GM19193 (cell line): ENCODE data around the gene MT1H.

Source experiments
- POLR2A ChIP-seq: IDR thresholded peaks from 4 replicates; pipeline ENCODE4 v1.6.1; 2011; ENCODE audit not compliant: insufficient read depth, insufficient read length; ENCODE audit errors: extremely low read depth

MT1H gene

DNA sequence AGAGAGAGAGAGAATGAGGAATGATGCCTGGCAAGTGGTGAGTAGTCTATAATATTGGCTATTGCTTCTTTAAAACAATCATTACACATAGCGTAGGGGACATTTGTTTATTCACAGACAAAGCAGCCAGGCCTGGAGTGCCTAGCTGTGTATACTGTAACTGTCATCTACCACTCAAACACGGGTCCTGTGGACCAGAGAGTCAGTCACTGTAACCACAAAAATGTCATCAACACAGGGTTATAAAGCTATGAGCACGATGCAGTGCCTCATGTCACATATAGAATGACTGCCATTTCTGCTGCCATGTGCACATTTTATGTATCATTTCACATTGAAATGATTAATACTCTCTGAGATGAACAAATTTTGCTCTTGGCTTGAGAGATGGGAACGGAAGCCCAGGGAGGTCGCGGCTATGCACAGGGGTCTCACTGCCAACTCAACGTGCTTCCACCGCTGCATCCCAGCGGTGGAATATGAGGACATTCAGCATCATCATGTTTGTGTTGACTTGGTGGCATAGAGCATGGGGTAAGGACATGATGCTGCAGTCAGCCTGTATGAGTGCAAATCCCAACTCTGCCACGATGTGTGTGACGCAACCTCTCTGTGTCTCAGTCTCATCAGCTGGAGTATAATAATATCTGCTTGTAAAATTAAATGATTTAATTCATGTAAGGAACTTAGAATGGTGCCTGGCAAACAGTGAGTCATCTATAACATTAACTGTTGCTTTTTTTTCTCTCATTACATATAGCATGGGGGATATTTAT, 3.3 kb downstream of the MT1H start:
- no peak for TF ChIP-seq POLR2A

DNA sequence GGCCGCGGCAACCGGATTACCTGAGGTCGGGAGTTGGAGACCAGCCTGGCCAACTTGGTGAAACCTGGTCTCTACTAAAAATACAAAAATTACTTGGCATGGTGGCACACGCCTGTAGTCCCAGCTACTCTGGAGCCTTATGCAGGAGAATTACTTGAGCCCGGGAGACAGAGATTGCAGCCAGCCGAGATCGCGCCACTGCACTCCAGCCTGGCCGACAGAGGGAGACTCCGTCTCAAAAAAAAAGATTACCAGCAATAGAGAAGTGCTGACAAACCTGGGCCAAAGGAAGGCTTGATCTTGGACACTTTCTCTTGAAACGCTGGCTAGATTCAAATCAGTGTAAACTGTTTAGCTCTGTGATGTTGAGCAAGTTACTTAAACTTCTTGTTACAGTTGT, 4.3 kb downstream of the MT1H start:
- TF ChIP-seq POLR2A: no peak

DNA sequence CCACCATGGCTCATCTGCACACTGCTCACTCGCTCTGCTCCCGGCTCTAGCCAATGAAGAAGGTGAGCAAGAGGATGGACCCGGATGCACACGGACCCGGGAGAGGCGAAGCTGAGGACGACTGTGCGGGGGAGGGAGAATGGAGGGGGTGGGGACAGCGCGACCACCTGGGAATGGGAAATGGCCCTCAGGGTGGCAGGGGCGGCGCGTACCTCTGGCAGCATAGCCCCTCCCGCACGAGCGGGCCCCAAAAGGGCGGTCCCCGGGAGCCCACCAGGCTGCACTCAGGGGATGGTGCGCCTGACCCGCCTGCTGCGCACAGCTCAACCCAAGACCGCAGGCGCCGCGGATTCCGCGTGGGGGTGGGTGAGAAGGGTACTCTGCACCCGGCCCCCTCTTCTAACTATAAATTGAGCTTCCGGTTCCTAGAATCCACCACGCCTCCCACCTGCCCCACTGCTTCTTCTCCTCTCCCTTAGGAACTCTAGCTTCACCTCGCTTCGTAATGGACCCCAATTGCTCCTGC, 6.1 kb downstream of the MT1H start:
- no peak for TF ChIP-seq POLR2A

DNA sequence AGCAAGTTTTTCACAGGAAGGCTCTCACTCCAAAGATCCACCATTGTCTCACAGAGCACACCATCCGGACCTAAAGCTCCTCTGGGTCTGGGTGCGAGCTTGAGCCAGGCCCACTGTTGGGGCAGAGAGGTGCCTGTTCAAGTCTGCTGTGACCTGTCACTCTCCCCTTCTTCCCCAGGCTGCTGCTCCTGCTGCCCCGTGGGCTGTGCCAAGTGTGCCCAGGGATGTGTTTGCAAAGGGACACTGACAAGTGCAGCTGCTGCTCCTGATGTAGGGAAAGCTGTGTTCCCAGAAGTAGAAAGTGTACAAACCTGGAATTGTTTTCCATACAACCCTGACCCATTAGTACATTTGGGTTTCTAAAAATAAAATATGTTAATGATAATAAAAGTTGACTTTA, 7.9 kb downstream of the MT1H start:
- no peak for TF ChIP-seq POLR2A

DNA sequence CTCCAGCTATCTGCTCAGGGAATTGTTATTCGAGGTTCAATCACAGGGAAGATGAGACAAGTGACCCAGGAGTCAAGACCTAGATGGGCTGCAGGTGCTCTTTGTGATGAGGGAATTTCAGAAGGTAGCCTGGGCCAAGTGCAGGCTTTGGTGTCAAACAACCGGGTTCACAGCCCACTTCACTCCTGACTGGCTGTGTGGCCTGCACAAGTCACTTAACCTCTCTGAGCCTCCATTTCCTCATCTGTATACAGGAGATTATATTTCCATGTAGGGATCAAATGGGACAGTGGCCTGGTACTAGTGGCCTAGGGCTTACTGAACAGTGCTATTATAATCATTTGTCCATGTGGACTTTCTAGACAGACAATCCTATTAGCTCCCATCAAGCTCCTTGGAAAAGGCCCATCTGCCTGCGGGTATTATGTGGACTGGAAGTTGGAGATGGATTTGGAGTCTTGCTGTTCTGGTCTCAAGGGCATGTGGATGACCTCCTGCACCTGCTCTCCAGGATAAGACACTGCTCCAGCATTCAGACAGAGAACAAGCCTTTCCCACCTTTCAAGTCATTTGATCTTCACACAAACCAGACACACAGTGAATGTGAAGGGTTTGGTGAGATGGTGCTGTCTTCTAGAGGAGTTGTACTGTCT, 9.6 kb downstream of the MT1H start:
- TF ChIP-seq POLR2A: no peak

DNA sequence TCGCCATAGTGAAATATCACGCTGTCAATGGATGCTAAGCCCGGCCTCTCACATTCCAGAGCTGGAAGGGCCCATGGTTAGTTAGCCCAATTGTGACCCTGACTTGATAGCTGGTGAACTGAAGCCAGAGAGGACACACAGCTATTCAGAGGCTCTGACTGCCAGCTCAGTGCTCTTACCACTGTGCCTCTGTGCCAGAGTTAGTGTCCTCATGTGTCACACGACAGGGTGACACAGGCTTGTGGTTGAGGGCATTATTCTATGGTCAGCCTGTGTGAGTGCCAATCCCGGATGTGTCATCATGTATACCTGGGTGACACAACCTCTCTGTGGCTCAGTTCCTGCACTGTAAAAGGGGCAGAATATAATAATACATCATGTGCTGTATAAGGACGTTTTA, 10.2 kb downstream of the MT1H start:
- no peak for TF ChIP-seq POLR2A

DNA sequence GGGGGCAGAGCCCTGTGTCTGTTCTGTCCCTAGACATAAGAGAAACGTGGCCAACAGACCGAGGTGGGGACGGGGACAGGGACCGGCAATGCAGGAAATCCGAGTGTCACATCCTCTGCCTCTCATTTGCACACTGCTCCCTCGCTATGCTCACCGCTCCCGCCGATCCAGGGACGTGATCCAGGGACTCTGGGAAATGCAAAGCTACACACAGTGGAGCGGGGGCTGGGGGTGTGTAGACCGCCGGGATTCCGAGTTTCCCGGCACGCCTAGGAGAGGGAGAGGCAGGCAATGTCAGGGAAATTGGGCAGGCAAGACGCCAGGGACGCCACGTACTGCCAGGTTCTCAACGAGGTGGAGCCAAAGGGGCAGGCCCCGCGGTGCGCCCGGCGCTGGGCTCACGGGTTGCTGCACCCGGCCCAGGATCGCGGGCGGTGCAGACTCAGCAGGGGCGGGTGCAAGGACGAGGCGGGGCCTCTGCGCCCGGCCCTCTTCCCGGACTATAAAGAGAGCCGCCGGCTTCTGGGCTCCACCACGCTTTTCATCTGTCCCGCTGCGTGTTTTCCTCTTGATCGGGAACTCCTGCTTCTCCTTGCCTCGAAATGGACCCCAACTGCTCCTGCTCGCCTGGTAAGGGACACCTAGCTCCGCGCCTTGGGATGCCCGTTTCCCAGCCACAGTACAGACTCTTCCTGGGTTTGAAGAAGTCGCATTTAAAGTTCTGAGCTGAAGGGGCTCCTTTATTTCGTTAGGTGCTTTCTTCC, 12.5 kb downstream of the MT1H start, which contains the start of gene MT1X:
Gene MT1X, plus strand, starts transcription at position 532 of the 764 bp plus-strand sequence. Its CDS starts 71 bp downstream, at position 603.
- TF ChIP-seq POLR2A: peak; percentile 87

DNA sequence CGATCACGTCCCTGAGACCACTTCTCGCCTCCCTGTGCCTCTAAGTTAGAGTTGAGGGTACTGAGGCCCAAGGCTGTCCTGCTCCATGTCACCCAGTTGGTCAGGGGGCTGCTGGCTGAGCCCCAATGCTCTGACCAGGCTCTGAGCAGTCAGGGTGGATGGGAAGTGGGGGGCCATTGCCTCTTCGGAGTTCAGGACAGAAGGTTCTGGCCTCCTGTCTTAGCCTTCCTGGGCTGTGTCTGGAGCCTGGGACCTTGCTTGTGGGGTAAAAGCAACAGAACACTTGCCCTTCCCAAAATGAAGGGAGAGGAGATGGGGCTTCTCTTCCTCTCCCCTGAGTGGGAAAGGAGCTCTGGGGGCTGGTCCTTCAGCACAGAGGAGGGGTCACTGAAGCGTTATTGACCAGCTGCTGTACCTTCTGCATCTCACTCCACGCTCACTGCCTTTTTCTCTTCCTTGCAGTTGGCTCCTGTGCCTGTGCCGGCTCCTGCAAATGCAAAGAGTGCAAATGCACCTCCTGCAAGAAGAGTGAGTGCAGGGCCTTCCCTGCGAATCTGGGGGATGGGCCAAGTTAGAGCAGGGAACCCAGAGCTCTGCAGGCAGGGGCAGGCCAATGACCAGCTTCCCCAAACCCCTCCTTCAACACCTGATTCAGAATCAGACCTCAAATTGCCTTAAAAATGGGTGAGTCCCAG, 13.2 kb downstream of the MT1H start:
- TF ChIP-seq POLR2A: no peak

DNA sequence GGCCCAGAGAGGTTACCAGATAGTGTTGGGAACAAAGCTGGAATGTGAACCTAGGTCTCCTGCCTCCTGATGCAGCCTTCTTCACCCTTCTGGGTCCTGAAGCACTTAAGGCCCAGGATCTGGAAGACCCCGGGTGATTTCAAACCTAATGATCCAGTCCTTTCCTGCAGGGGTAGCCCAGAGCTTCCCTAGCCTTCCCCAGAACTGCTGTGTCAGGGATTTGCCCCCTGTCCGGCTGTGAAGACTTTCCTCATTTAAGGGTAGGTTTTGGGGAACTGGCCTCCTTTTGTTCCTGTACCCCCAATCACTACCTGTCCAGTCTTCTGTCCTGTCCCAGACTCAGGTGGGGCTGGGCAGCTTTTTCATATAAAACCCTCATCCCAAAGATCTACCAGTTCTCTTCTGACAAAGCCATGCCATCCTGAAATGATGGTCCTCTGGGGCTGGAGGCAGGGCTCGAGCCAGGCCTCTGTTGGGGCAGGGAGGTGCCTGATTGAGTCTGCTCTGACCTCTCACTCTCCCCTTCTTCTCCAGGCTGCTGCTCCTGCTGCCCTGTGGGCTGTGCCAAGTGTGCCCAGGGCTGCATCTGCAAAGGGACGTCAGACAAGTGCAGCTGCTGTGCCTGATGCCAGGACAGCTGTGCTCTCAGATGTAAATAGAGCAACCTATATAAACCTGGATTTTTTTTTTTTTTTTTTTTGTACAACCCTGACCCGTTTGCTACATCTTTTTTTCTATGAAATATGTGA, 14.0 kb downstream of the MT1H start:
- TF ChIP-seq POLR2A: no peak

DNA sequence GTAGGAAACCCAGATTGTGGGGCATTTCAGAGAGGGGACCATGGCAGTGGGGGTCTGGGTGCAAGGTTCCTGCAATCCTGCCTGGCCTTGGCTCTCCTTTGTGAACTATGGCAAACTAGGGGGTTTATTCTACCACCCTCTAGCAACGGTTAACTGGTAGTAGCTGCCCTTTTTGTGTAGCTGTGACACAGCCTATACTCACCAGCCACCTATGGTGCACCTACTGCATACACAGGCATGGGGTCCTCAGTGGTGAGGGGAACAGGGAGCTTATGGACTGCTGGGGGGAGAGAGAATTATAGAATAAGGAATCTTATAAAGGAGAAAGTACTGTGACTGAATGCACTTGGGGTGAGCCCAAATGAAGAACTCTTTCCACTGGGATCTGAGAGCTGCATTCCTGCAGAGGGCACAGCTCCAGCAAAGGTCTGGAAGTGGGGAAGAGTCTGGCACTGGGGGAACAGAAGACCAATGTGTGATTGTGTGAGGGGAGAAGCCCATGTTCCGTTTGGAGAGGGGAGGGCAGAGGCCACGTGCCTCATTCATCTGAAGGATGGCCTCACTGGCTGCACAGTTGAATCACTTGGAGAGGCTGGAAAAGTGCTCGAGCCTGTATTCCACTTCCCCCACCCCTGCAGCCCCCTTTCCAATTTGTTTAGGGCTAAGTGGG, 14.8 kb downstream of the MT1H start:
- TF ChIP-seq POLR2A: no peak

DNA sequence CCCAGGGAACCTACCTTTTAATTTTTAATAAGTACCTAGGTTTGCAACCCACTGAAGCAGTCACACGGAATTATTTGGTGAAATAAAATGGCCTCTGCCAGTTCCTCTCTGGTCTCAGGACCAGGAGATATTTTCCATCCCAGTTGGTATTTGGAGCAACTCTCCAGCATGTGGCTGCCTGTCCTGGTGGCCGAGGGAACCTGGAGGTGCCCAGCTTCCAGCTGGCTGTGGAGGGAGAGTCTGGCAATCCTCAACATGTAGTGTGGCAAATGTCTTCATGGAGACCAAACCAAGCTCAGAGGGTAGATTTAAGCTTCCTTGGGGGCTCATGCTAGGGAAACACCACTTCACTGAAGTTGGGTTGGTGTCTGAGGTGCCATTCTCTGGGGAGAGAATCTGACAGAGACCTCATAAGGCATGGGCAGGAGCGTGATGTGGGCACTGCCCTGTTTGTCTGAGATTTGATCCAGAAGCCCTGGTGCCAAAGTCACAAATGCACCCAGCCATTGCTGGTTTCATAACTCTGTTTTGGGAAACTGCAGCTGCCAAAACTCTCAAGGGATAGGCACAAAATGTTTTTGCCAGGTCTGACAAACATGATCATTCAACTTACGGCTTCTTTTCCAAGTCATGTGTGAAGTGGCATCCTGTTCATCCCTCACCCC, 15.4 kb downstream of the MT1H start:
- no peak for TF ChIP-seq POLR2A

DNA sequence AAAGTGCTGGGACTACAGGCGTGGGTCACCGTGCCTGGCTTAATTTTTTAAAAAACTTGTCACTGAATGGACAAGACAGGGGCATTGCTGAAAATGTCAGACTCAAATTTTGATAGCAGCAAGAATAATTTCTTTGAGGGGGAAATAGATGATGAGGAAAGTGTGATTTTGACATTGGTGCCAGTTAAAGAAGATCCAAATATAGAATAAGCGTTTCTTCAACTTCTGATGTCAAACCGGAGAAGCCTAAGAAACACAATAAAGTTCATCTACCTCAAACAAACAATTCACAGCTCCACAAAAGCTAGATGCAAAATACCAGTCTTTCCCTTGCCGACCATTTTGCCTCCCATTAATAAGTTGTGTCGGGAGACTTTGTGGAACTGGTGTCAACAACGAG, 17.1 kb downstream of the MT1H start:
- TF ChIP-seq POLR2A: no peak

DNA sequence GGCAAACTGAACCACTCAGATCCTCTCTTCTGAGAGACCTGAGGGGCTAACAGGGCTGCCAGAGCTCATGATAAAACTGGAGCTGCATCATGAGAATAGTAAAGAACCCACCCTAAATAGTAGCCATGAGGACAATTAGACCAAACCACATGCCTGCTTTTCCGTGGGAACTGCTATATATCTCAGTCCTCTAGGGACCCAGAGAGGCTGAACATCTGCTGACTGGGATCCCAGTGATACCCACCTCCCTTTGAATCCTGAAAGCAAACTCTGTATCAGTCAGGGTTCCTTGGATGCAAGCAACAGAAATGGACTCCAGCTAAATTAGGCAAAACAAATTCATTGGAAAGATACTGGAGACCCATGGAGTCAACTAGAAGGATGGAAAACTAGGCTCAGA, 19.1 kb downstream of the MT1H start:
- no peak for TF ChIP-seq POLR2A
